ENCODE measurements around the gene PPP2R5C. TPM values are rescaled to one million over a fixed set of nuclear protein-coding genes. Genes with fewer than 3 reads are reported as not detected.

Gene PPP2R5C
- total RNA-seq, 1 donor from 2014 or later: 227 TPM

DNA sequence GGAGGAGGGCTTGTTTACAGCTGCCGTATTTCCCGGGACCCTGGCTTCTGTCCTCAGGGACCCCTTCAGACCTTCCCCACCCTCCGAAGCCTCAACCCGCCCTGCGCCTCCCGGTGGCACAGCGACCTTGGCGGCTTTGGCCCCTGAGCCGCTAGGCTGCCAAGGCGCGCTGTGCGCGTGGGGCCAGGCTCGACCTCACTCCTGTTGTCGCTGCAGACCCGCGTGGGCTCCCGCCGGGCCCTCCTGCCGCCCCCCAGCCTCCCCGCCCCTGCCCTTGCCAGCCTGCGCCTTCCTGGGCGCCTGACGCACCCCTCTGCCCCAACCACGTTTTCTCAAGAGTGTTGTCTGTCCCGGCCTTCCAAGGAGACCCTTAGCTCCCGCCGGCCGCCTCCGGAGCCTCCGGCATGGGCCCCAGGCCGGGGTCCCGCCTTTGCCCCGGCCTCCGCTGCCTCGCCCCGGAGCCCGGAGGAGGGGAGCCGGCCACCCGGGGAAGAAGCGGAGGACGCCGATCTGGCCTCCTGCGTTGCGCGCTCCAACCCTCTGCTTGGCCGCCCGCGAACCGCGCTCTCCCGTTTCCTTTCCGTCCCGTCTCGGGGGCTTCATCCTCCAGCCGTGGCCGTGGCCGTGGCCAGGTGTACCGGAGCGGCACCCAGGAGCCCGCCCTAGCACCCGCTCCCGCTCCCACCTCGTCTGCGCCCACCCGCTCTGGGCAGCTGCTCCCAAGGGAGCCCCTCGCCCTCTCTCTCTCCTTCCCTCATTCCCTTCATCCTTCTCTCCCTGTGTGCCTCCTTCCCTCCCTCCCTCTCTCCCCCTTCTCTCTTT, 19.9 kb downstream of the PPP2R5C start:
- POLR2A ChIA-PET: interaction anchor here (0.5 to 1.6 kb wide), 6 partner anchors 19 to 1449 kb away, joined by 3 to 11 read pairs (median 4); no protein-coding TSS in a partner anchor
- Mint-ChIP-seq H3K27me3 (peaks cover 1% of the 10 kb centered on the region), H3K9me3 (no peaks in the 10 kb centered on the region), H3K36me3 (ENCODE audit: low read depth) (peaks cover 2% of the 10 kb centered on the region), H3K4me3 (peak overlapping the region; percentile 73), H3K4me1 (peaks cover 34% of the 10 kb centered on the region), H3K27ac (no peak overlapping the region)
- peak; percentile 61 for ATAC-seq (ENCODE audit: low read depth)
- intact Hi-C loops (cut with micrococcal nuclease): loop anchor here (1.0 kb wide), 1 partner anchor 9 kb away; no protein-coding TSS in a partner anchor
- no peak for DNase-seq
- TF ChIP-seq, protein P1, sequence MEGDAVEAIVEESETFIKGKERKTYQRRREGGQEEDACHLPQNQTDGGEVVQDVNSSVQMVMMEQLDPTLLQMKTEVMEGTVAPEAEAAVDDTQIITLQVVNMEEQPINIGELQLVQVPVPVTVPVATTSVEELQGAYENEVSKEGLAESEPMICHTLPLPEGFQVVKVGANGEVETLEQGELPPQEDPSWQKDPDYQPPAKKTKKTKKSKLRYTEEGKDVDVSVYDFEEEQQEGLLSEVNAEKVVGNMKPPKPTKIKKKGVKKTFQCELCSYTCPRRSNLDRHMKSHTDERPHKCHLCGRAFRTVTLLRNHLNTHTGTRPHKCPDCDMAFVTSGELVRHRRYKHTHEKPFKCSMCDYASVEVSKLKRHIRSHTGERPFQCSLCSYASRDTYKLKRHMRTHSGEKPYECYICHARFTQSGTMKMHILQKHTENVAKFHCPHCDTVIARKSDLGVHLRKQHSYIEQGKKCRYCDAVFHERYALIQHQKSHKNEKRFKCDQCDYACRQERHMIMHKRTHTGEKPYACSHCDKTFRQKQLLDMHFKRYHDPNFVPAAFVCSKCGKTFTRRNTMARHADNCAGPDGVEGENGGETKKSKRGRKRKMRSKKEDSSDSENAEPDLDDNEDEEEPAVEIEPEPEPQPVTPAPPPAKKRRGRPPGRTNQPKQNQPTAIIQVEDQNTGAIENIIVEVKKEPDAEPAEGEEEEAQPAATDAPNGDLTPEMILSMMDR (IDR thresholded peaks at IDR 0.05): no peak
- CTCF ChIA-PET: interaction anchor here (0.9 kb wide), 1 partner anchor 43 kb away, joined by 3 read pairs; no protein-coding TSS in a partner anchor

DNA sequence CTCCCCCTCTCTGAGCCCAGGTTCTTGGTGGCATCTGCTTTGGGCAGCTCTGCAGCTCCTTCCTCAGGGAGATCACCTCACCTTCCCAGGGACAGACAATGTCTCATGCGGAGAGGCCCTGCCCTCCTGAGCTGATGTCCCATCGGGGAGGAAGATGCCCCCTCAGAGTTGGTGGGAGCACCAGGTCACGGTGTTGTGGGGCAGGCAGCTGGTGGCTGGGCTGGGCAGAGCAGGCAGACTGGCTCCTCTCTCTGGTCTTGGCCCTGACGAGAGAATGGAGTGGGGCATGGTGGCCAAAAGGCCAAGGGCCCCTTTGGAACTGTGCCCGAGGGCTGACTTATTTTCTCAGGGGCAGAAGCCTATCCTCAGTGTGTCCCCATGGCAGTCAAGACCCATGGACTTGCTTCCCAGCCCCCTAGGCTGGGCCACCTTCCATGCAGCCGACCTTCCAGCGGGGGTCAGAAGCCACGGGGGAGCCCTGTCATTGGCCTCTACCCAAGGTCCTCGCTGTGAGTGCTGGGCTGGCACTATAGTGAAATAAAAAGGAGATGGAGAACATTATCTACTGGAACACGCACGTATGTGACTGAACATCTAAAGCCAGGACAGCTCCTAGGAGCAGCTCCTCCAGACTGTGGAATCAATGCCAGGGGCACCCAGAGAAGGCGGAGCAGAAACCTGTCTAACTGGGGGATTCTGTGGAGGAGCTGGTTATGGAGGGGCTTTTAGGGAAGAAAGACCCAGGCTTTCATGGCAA, 21.9 kb downstream of the PPP2R5C start:
- ATAC-seq (ENCODE audit: low read depth) (no peak), DNase-seq (no peak)
- H3K27ac Mint-ChIP-seq: no peak overlapping the region
- ChIA-PET POLR2A (interaction anchor here (1.2 to 1.3 kb wide), 3 partner anchors 9 to 41 kb away, joined by 3 to 15 read pairs (median 3); no protein-coding TSS in a partner anchor), CTCF (no interaction called here)
- H3K9me3 Mint-ChIP-seq: no peaks in the 10 kb centered on the region
- intact Hi-C loops (cut with micrococcal nuclease): no loop called here
- H3K4me3 Mint-ChIP-seq: peak overlapping the region; percentile 41
- peaks cover 12% of the 10 kb centered on the region for H3K36me3 Mint-ChIP-seq (ENCODE audit: low read depth)
- TF ChIP-seq, protein P1 (IDR thresholded peaks at IDR 0.05): no peak
- peaks cover 19% of the 10 kb centered on the region for H3K4me1 Mint-ChIP-seq
- H3K27me3 Mint-ChIP-seq: peaks cover 1% of the 10 kb centered on the region

DNA sequence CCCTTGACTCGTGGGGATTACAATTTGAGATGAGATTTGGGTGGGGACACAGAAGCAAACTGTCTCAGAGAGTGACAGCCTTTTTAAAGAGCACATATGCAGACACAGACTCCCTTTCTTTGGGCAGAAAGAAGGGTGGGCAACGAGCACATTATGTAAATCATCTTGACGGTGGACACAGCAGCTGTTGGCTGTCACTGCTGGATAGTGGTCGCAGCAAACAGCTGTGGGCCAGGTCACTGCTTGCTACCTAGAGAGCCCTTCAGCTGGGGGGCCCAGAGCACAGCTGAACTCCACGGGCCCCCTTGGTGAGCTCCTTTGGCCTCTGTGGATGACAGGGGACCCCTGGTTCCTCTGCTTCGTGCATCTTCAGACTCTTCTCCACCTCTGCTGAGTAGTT, 23.1 kb downstream of the PPP2R5C start:
- no peaks in the 10 kb centered on the region for H3K9me3 Mint-ChIP-seq
- ChIA-PET POLR2A (interaction anchor here (1.3 kb wide), 1 partner anchor 40 kb away, joined by 3 read pairs; no protein-coding TSS in a partner anchor), CTCF (no interaction called here)
- no peak overlapping the region for H3K27ac Mint-ChIP-seq
- H3K36me3 Mint-ChIP-seq (ENCODE audit: low read depth): peaks cover 13% of the 10 kb centered on the region
- peaks cover 1% of the 10 kb centered on the region for H3K27me3 Mint-ChIP-seq
- peaks cover 15% of the 10 kb centered on the region for H3K4me1 Mint-ChIP-seq
- ATAC-seq (ENCODE audit: low read depth): no peak
- no peak for DNase-seq
- TF ChIP-seq, protein P1 (IDR thresholded peaks at IDR 0.05): no peak
- no peak overlapping the region for H3K4me3 Mint-ChIP-seq
- intact Hi-C loops (cut with micrococcal nuclease): no loop called here

DNA sequence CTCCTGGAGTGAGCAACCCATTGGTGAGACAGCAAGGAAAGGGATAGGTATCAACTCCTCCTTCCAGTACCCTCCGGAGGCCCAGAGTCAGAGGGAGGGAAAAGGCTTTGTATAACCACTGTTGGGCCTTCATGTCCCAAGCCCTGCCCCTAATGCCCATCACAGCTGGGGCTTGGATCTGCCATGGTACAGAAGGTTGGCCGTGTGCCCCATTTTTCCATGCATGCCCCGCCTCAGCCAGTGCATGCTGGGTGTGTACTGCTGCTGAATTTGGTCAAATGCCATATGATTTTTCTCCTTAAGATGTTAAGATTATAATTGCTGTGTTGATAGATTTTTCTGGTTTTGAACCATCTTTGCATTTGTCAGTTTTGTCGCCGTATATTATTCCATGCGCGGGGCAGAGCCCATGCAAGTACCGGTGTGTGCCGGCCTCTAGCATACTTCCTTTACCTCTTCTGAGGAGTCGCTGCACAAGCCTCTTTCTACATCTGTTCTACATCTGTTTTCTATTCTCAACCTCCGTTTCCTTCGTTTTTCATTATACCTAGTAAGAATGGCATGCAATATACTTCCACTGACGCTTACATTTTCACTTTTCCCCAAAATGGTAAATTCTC, 26.6 kb downstream of the PPP2R5C start:
- Mint-ChIP-seq H3K9me3 (no peaks in the 10 kb centered on the region), H3K36me3 (ENCODE audit: low read depth) (peaks cover 13% of the 10 kb centered on the region), H3K27me3 (peaks cover under 1% of the 10 kb centered on the region), H3K4me3 (no peak overlapping the region), H3K27ac (no peak overlapping the region), H3K4me1 (peaks cover 30% of the 10 kb centered on the region)
- DNase-seq: no peak
- ChIA-PET POLR2A (interaction anchor here (0.6 kb wide), 2 partner anchors 30 to 32 kb away, joined by 3 to 4 read pairs; no protein-coding TSS in a partner anchor), CTCF (interaction anchor here (1.2 kb wide), 1 partner anchor 17 kb away, joined by 3 read pairs; no protein-coding TSS in a partner anchor)
- TF ChIP-seq, protein P1 (IDR thresholded peaks at IDR 0.05): no peak
- intact Hi-C loops (cut with micrococcal nuclease): no loop called here
- ATAC-seq (ENCODE audit: low read depth): no peak

Data from activated B cell treated with CpG ODN at 0.5 μM for 24 hours (primary cell).